Ascending aorta (tissue), 2 donors: ENCODE results near the gene UBE2V1. TPM values are rescaled to one million over a fixed set of nuclear protein-coding genes. Genes with fewer than 3 reads are reported as not detected.

Experiments
- DNase-seq, 2 donors: peaks; one replicate each; pipeline ENCODE4 v3.0.0-alpha.2; 2019; ENCODE audit warnings: low spot score in 2 of 2
- H3K27ac ChIP-seq, 2 donors: fragments of 200-600 bp; sonication (generic); one replicate each; pipeline ENCODE4 v1.5.1; 2016 to 2017; ENCODE audit warnings: mild to moderate bottlenecking in 1 of 2
- H3K27me3 ChIP-seq: fragments of 200-600 bp; sonication (generic); one replicate; pipeline ENCODE4 v1.5.1; 2017
- H3K36me3 ChIP-seq, 2 donors: fragments of 200-600 bp; sonication (generic); one replicate each; pipeline ENCODE4 v1.5.1; 2016
- H3K4me1 ChIP-seq, 2 donors: fragments of 200-600 bp; sonication (generic); one replicate each; pipeline ENCODE4 v1.5.1; 2016 to 2017; ENCODE audit warnings: mild to moderate bottlenecking in 1 of 2
- H3K4me3 ChIP-seq, 2 donors: fragments of 200-600 bp; sonication (generic); one replicate each; pipeline ENCODE4 v1.5.1; 2016 to 2017; ENCODE audit warnings: mild to moderate bottlenecking in 1 of 2
- H3K9me3 ChIP-seq, 2 donors: fragments of 200-600 bp; sonication (generic); one replicate each; pipeline ENCODE4 v1.5.1; 2016
- CTCF ChIP-seq, 3 experiments: fragments of 200-600 bp in 2 of 3; fragments of 450-650 bp in 1 of 3; sonication (generic) in 2 of 3; IDR thresholded peaks; one replicate each; pipeline ENCODE4 v1.5.1; 2016 to 2019; ENCODE audit warnings: antibody characterized with exemption in 3 of 3, mild to moderate bottlenecking in 1 of 3, moderate library complexity in 1 of 3
- intact Hi-C: fragments of 100-400 bp; cut with DNase I; formaldehyde crosslinking; loops from one replicate; pipeline ENCODE4 v1.15.1; 2023
- total RNA-seq: library from RNA; depleted of rRNA; stranded (reverse); fragments of >200 nt; gene quantifications from one replicate; pipeline ENCODE4 v1.1.0, GENCODE V29; 2016

The UBE2V1 gene
- total RNA-seq, 1 donor from 2014 or later, result 39.4 TPM

- no peak for DNase-seq
- Histone ChIP-seq H3K4me3 (peak overlapping the region in 1 of 2 donors; percentile 28), H3K4me1 (peaks cover 9 to 10% of the 10 kb centered on the region in 2 donors), H3K27ac (peak overlapping the region; percentile 22 to 49), H3K27me3 (no peaks in the 10 kb centered on the region), H3K9me3 (no peaks in the 10 kb centered on the region), H3K36me3 (no peaks in the 10 kb centered on the region)
- intact Hi-C loops, result loop anchor here (5.0 kb wide), 1 partner anchor 38 kb away; no protein-coding TSS in a partner anchor
- no peak for TF ChIP-seq CTCF (IDR thresholded peaks at IDR 0.05)
Observed at GRCh38 chr20:50054626-50055511, 58.1 kb downstream of the UBE2V1 start.

GRCh38 chr20:50054231-50054547, 58.8 kb downstream of the UBE2V1 start:
- intact Hi-C loops, result no loop called here
- no peak for DNase-seq
- no peak for TF ChIP-seq CTCF (IDR thresholded peaks at IDR 0.05)
- Histone ChIP-seq H3K27me3 (no peaks in the 10 kb centered on the region), H3K9me3 (no peaks in the 10 kb centered on the region), H3K4me1 (peaks cover 9 to 10% of the 10 kb centered on the region in 2 donors), H3K4me3 (no peak overlapping the region), H3K27ac (no peak overlapping the region), H3K36me3 (no peaks in the 10 kb centered on the region)

GRCh38 chr20:50053362-50054230, 59.4 kb downstream of the UBE2V1 start:
- DNase-seq, result no peak
- no peaks in the 10 kb centered on the region for H3K27me3 ChIP-seq
- H3K4me3 ChIP-seq, result no peak overlapping the region
- no peaks in the 10 kb centered on the region for H3K36me3 ChIP-seq
- no peak overlapping the region for H3K27ac ChIP-seq
- H3K4me1 ChIP-seq, result peaks cover 9 to 10% of the 10 kb centered on the region in 2 donors
- TF ChIP-seq CTCF (IDR thresholded peaks at IDR 0.05), result no peak
- H3K9me3 ChIP-seq, result no peaks in the 10 kb centered on the region
- intact Hi-C loops, result no loop called here

- Histone ChIP-seq H3K27ac (no peak overlapping the region), H3K9me3 (no peaks in the 10 kb centered on the region), H3K4me3 (no peak overlapping the region), H3K27me3 (no peaks in the 10 kb centered on the region), H3K4me1 (peaks cover 13 to 16% of the 10 kb centered on the region in 2 donors), H3K36me3 (no peaks in the 10 kb centered on the region)
- DNase-seq, result no peak
- intact Hi-C loops, result loop anchor here (1.0 kb wide), 1 partner anchor 33 kb away; no protein-coding TSS in a partner anchor
- TF ChIP-seq CTCF (IDR thresholded peaks at IDR 0.05), result no peak
Observed at GRCh38 chr20:50052550-50053361, 60.2 kb downstream of the UBE2V1 start.

- intact Hi-C loops, result no loop called here
- Histone ChIP-seq H3K36me3 (no peaks in the 10 kb centered on the region), H3K4me1 (peaks cover 13 to 16% of the 10 kb centered on the region in 2 donors), H3K4me3 (no peak overlapping the region), H3K27ac (no peak overlapping the region), H3K27me3 (no peaks in the 10 kb centered on the region), H3K9me3 (no peaks in the 10 kb centered on the region)
- DNase-seq, result no peak
- TF ChIP-seq CTCF (IDR thresholded peaks at IDR 0.05), result no peak
Observed at GRCh38 chr20:50050660-50051308, 62.2 kb downstream of the UBE2V1 start.
